Caki2 (cell line): ENCODE measurements around the gene MYNN. TPM values are rescaled to one million over a fixed set of nuclear protein-coding genes. Genes with fewer than 3 reads are reported as not detected.

Experiments
- DNase-seq: peaks from one replicate; pipeline ENCODE4 v3.0.0-alpha.2; 2015; ENCODE audit warnings: low read depth
- in situ Hi-C: cut with HindIII; loops from 2 replicates; pipeline ENCODE4 v1.10.0; 2016; ENCODE audit warnings: low sequenced_read_pairs, low pct_unique_long_range_greater_than_20kb, mixed read lengths
- total RNA-seq: library from RNA; depleted of rRNA; stranded (reverse); fragments of >200 nt; shearing (Covaris generic); gene quantifications from 2 replicates; pipeline ENCODE4 v1.2.3, GENCODE V29; 2014; ENCODE audit warnings: low replicate concordance

The MYNN gene
- total RNA-seq, 1 experiment from 2014 or later, result 17.0 TPM

GRCh38 chr3:169771497-169772304 is 1.5 kb upstream of the MYNN start:
- DNase-seq, result peak; percentile 91
- in situ Hi-C loops, result no loop called here

GRCh38 chr3:169772305-169772896 is 795 bp upstream of the MYNN start:
- in situ Hi-C loops, result no loop called here
- peak; percentile 89 for DNase-seq

GRCh38 chr3:169774186-169774585 is 990 bp downstream of the MYNN start:
- DNase-seq, result no peak
- in situ Hi-C loops, result no loop called here

- no peak for DNase-seq
- in situ Hi-C loops, result no loop called here
These were observed 4.6 kb downstream of the MYNN start for GRCh38 chr3:169777822-169778221.

- DNase-seq, result no peak
- in situ Hi-C loops, result no loop called here
These were observed 7.5 kb downstream of the MYNN start for GRCh38 chr3:169780742-169781141.

- DNase-seq, result no peak
- in situ Hi-C loops, result no loop called here
These were observed 8.1 kb downstream of the MYNN start for GRCh38 chr3:169781209-169781855.

- DNase-seq, result no peak
- in situ Hi-C loops, result no loop called here
These were observed 13.9 kb downstream of the MYNN start for GRCh38 chr3:169787120-169787519.

GRCh38 chr3:169787791-169788190 is 14.6 kb downstream of the MYNN start:
- in situ Hi-C loops, result no loop called here
- no peak for DNase-seq

GRCh38 chr3:169790219-169790618 is 17.0 kb downstream of the MYNN start:
- DNase-seq, result no peak
- in situ Hi-C loops, result no loop called here

GRCh38 chr3:169790687-169791429 is 17.7 kb downstream of the MYNN start:
- in situ Hi-C loops, result no loop called here

GRCh38 chr3:169792359-169792758 is 19.2 kb downstream of the MYNN start:
- in situ Hi-C loops, result no loop called here
- no peak for DNase-seq

More at GRCh38 chr3:169790687-169791429, 17.7 kb downstream of the MYNN start:
- DNase-seq, result no peak

GRCh38 chr3:169804681-169805080 is 31.5 kb downstream of the MYNN start:
- no peak for DNase-seq
- in situ Hi-C loops, result no loop called here

GRCh38 chr3:169809230-169809795 is 36.1 kb downstream of the MYNN start:
- DNase-seq, result no peak
- in situ Hi-C loops, result no loop called here

- peak; percentile 47 for DNase-seq
- in situ Hi-C loops, result no loop called here
These were observed 38.6 kb downstream of the MYNN start for GRCh38 chr3:169811631-169812331.

GRCh38 chr3:169812332-169813235 is 39.4 kb downstream of the MYNN start, which contains the start of the genes LRRC34 and LRRIQ4:
LRRC34 (minus strand) TSS chr3:169812904; CDS start chr3:169812548, 356 bp downstream.
LRRIQ4 (plus strand) TSS chr3:169812870; CDS start chr3:169821922, 9,052 bp downstream.
- DNase-seq, result peak; percentile 75
- in situ Hi-C loops, result no loop called here

- DNase-seq, result no peak
- in situ Hi-C loops, result no loop called here
These were observed 40.1 kb downstream of the MYNN start for GRCh38 chr3:169813278-169813677.
